Mucosa of stomach (tissue), 1 donor: Measurements from ENCODE around the gene ADARB1.

Experiments used
- H3K27me3 ChIP-seq: one replicate; pipeline ENCODE4 v1.7.0; 2013; ENCODE audit warnings: mild to moderate bottlenecking, low read length; ENCODE audit not compliant: control insufficient read depth, insufficient read depth
- H3K36me3 ChIP-seq: one replicate; pipeline ENCODE4 v1.7.0; 2013; ENCODE audit warnings: low read length; ENCODE audit not compliant: control insufficient read depth, insufficient read depth
- H3K4me1 ChIP-seq: one replicate; pipeline ENCODE4 v1.7.0; 2013; ENCODE audit warnings: mild to moderate bottlenecking, low read length; ENCODE audit not compliant: control insufficient read depth, insufficient read depth
- H3K4me3 ChIP-seq: one replicate; pipeline ENCODE4 v1.7.0; 2013; ENCODE audit warnings: low read length
- H3K9ac ChIP-seq: one replicate; pipeline ENCODE4 v1.7.0; 2013; ENCODE audit warnings: mild to moderate bottlenecking, low read length, moderate library complexity
- H3K9me3 ChIP-seq: one replicate; pipeline ENCODE4 v1.7.0; 2013; ENCODE audit warnings: mild to moderate bottlenecking, low read length, moderate library complexity; ENCODE audit not compliant: control insufficient read depth
- donor health status: Pancreatic carcinoma.

Gene ADARB1

DNA sequence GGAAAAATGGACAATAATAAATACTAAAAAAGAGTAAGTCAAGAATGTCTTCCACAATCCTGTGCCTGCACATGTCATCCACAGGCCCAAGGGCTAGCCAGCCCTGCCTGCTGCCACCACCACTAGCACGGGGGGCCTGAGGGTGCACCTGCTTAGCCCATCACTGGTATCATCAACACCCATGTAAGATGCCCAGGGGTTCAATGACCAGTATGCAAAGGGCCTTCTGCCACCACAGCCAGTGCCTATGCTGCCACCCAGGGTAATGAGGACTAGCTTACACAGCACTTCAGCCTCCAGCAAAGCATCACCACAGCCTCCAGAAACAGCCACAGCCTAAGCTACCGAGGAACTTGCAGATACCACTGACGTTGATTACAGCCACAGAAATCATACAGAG, 167.0 kb downstream of the ADARB1 start:
- Histone ChIP-seq H3K4me3 (no peak overlapping the region), H3K4me1 (no peaks in the 10 kb centered on the region), H3K36me3 (no peaks in the 10 kb centered on the region), H3K27me3 (peaks cover 3% of the 10 kb centered on the region), H3K9ac (no peak overlapping the region), H3K9me3 (no peaks in the 10 kb centered on the region)

DNA sequence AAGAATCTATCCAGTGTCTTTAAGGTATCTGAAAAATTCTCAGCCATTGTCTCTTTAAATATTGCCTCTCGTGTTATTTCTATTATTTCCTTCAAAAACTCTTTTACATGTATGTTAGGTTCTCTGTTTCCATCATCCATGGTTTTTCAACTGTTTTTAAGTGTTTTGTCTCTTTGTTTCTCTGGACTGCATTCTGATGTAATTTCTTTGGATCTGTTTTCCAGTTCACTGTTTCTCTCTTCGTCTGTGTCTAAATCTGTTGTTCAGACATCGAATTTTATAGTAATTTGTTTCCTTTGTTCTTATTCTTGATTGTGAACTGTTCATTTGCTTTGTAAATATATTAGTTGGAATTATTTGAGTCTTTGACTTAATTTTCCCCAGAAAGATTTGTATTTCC, 169.2 kb downstream of the ADARB1 start:
- Histone ChIP-seq H3K27me3 (peaks cover 2% of the 10 kb centered on the region), H3K4me1 (no peaks in the 10 kb centered on the region), H3K36me3 (no peaks in the 10 kb centered on the region), H3K9me3 (no peaks in the 10 kb centered on the region), H3K9ac (no peak overlapping the region), H3K4me3 (no peak overlapping the region)

DNA sequence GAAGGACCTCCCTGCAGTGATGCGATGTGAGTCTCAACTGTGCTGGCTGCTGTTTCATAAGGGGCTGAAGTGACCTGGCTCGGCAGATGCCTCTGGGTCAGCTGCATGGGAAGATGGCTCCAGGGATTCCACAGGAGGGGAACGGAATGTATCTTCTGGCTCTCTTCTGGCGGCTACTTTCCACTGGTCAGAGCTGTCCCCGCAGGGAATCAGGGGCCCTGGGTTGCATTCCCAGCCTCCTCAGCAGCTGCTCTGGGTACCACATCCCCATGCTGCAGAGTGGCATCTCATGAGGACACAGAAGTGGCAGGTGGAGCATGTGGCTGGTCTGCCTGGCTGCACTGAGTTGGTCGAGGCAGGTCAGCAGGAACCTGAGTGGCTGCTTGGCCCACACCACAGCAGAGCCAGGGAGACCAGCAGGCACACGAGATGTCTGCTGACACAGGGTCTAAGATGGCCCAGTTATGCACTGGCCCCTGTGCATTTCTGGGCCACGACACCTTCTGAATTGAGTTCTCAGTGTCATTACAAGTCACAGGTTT, 170.5 kb downstream of the ADARB1 start:
- Histone ChIP-seq H3K9me3 (no peaks in the 10 kb centered on the region), H3K9ac (no peak overlapping the region), H3K36me3 (no peaks in the 10 kb centered on the region), H3K27me3 (peaks cover 6% of the 10 kb centered on the region), H3K4me1 (peaks cover 3% of the 10 kb centered on the region), H3K4me3 (no peak overlapping the region)

DNA sequence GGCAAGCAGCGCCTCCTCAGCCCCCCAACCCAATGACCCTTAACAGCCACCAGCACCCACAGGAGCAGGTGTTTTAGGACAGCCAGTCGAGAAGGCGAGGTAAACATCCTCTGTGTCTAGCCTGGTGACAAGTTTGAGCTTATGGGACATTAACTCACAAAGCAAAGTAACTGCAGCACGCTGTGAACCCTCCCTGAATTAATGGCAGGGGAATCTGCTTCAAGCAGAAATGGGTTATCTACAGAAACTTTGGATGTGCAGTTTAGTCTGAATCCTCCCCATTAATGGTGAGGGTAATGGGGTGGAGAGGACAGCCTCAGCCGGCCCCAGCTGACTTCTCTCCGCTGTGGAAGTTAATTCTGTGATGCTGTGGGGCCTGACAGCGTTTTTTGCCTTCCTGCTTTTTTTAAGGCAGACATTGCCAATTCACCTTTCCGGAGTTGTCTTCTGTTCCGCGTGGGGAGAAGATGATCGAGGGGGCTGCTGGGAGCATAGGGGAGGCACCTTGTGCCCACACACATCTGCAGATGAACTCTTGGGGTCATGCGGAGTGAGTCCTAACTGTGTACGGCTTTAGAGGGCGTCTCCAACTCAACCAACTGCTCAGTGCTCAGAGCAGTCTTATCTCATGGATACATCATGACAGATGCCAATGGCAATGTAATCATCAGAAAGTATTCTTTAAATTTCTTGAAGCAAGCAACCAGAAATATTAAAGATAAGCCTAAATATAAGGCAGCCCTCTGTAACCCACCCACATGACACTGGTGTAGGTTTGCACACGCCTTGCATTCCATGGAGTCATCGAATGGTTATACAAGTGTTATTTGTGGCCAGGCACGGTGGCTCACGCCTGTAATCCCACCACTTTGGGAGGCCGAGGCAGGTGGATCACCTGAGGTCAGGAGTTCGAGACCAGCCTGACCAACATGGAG, 172.3 kb downstream of the ADARB1 start:
- H3K9me3 ChIP-seq: no peaks in the 10 kb centered on the region

DNA sequence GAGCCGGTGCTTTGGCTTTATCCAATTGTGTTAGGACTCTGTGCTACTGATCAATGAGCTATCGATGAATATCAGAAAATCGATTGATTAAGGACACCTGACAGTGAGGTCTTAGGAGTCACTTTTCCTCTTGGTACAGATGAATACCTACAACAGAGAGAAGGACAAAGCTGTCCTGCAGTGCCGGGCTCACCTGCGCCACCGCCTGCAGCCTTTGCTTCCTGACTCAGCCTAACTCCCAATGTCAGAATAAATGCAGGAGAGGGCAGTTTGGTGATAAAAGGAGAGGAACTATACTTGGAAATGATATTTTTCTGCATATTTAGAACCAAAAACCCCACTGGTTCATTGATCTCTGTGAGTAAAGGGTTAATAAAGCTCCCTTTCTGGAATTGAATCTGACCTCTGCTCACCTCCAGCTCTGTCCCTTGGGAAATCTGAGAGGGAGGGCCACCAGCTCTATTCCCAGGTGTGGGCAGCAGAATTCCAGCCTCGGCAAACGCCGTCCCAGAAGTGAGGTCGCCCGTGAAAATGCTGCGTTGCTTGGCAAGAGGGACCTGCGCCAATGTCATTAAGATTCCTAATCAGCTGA, 174.0 kb downstream of the ADARB1 start:
- Histone ChIP-seq H3K9ac (no peak overlapping the region), H3K9me3 (no peaks in the 10 kb centered on the region), H3K27me3 (peaks cover 11% of the 10 kb centered on the region), H3K4me1 (peaks cover 3% of the 10 kb centered on the region), H3K36me3 (no peaks in the 10 kb centered on the region), H3K4me3 (no peak overlapping the region)

More for the DNA sequence above, 172.3 kb downstream of the ADARB1 start:
- Histone ChIP-seq H3K36me3 (no peaks in the 10 kb centered on the region), H3K9ac (no peak overlapping the region), H3K4me3 (no peak overlapping the region), H3K4me1 (peaks cover 3% of the 10 kb centered on the region), H3K27me3 (peaks cover 6% of the 10 kb centered on the region)

DNA sequence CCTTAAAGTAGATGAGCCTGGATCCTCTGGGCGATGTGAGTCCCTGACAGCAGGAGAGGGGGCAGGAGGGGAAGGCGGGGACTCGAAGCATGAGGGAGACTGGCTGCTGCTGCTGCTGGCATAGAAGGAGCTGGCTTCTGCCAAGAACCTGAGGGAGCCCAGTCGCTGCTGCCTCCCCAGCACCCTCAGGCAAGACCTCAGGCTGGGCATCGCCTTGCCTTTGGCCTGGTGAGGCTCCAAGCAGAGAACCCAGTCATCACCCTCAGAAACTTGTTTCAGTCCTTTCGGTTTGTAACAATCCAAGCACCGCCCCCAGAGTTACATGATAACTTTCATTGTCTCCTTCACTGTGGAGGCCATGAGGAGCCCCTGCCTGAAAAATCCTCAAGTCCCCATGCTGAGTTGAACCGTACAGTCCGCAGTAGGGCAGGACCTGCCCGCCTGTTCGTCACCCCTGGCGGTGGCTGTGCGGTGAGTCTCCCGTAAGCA, 174.6 kb downstream of the ADARB1 start:
- Histone ChIP-seq H3K9ac (no peak overlapping the region), H3K27me3 (peaks cover 12% of the 10 kb centered on the region), H3K4me1 (peaks cover 3% of the 10 kb centered on the region), H3K36me3 (no peaks in the 10 kb centered on the region), H3K9me3 (no peaks in the 10 kb centered on the region), H3K4me3 (no peak overlapping the region)

DNA sequence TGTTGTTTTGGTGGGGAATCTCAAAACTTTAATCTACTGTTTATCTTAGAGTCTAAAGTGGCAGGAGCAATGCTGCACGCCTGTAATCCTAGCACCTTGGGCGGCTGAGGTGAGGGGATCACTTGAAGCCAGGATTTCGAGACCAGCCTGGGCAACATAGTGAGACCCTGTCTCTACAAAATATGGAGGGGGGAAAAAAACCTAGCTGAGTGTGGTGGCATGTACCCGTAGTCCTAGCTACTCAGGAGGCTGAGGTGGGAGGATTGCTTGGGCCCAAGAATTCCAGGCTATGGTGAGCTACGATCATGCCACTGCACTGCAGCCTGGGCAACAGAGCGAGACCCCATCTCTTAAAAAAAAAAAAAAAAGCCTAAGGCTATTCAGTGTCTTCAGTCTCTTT, 175.2 kb downstream of the ADARB1 start:
- Histone ChIP-seq H3K27me3 (peaks cover 16% of the 10 kb centered on the region), H3K9me3 (no peaks in the 10 kb centered on the region), H3K4me3 (no peak overlapping the region), H3K4me1 (peaks cover 3% of the 10 kb centered on the region), H3K36me3 (no peaks in the 10 kb centered on the region), H3K9ac (no peak overlapping the region)

DNA sequence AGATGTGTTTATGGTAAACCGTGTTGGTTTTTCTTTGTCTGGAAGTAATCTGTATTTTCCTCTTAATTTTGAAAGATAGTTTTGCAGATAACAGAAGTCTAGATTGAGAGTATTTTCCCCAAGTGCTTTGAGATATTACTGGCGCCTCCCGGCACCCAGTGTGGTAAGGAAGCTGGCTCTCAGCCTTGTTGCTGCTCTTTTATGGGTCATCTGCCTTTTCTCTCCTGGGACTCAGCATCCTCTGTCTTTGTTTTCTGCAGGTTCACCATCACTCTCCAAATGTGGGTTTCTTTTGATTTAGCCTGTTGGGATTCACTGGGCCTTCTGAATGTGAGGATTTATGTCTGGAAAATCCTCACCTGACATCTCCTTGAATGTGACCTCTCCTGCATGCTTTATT, 175.9 kb downstream of the ADARB1 start:
- Histone ChIP-seq H3K4me3 (no peak overlapping the region), H3K36me3 (no peaks in the 10 kb centered on the region), H3K9ac (no peak overlapping the region), H3K27me3 (peaks cover 22% of the 10 kb centered on the region), H3K9me3 (no peaks in the 10 kb centered on the region), H3K4me1 (peaks cover 3% of the 10 kb centered on the region)

DNA sequence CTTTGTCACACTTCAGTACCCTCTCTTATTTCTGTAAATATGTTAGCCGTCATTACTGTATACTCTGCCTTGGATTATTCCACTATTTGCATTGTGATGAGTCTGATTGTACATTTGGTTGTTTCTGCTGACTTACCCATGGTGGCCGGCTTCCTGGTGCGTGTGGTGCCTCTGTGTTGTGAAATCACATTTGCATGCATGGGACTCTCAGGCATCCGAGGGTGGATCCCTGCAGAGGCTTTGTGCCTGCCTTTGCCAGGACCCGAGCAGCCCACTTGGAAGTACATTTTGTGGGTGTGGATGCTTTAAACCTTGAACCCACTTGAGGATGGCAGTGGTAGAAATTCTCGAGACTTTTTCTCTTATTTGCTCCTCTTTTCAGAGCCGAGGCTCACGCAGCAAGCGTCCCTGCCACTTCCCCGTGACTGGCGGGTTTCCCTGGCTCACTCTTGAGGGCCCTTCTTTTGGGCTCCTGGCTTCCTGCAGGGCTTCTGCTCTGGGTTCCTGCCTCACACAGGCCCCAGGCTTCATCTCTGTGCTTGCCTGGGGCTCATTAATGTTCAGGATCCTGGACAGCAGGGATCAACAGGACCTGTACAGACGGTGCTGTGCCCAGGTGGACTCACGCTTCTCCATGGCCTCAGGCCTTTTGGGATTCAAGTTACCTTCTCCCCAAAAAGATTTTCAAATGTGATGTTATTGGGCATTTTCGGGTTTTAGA, 176.7 kb downstream of the ADARB1 start:
- Histone ChIP-seq H3K4me3 (no peak overlapping the region), H3K36me3 (no peaks in the 10 kb centered on the region), H3K9ac (no peak overlapping the region), H3K9me3 (no peaks in the 10 kb centered on the region), H3K4me1 (peaks cover 3% of the 10 kb centered on the region), H3K27me3 (peaks cover 25% of the 10 kb centered on the region)

DNA sequence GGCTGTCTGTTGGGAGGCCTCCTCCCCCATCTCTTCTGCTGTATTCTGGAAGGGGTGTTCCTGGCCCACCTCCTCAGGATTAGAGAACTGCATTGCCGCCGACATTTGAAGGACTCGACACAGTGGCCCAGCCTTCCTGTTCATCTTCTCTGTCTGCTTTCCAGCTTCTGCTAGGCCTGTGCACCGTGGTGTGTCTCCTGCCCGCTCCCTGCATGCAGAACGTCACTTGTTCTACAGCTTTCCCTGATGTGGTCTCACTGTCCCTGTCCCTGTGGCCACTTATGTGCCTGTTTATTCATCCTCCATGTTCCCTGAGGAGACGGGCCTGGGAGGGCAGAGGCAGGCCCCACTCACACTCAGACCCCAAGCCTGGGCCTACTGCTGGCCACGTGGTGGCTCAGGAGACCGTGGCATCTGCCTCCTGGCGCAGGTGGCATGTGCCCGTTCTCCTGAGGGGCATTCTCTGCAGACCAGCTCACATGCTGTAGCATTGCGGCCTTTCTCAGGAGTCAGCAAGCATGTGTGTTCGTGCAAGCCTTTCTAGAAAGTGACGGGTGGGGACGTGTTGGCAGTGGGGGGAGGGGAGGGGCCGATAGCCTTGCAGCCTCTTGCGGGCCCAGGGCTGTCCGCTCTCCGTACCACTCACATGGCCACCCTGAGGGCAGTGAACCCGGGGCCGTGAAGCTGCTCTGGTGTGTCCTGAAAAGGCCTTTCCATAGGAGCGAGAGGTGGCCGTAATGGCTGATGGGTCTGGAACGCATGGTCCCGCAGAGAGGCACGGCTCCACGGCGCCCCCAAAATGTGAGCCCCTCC, 177.5 kb downstream of the ADARB1 start:
- no peak overlapping the region for H3K4me3 ChIP-seq
- H3K9ac ChIP-seq: no peak overlapping the region
- peaks cover 3% of the 10 kb centered on the region for H3K4me1 ChIP-seq
- H3K9me3 ChIP-seq: no peaks in the 10 kb centered on the region
- H3K36me3 ChIP-seq: no peaks in the 10 kb centered on the region
- peaks cover 31% of the 10 kb centered on the region for H3K27me3 ChIP-seq

DNA sequence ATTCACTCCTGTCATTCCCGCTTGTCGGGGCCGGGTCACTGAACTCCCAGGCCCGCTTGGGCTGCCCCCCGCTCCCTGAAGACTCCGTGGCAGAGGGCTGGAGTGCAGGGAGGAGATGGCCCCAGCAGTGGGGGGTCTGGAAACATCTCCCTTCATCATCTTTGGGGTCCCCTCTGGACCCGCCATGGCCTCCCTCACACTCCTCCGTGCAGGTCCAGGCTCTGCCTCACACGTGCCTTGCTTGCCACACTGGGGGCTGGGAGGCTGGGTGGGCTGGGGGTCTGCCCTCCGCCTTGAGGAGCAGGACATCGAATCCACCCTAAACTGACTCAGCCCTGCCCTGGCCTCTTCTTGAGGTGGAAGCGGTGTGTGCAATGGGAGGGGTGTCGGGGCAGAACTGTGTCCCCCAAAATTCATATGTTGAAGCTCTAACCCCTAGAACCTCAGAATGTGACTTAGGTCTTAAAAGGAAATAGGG, 178.1 kb downstream of the ADARB1 start:
- no peaks in the 10 kb centered on the region for H3K9me3 ChIP-seq
- peaks cover 3% of the 10 kb centered on the region for H3K4me1 ChIP-seq
- no peak overlapping the region for H3K9ac ChIP-seq
- H3K36me3 ChIP-seq: no peaks in the 10 kb centered on the region
- peaks cover 35% of the 10 kb centered on the region for H3K27me3 ChIP-seq
- no peak overlapping the region for H3K4me3 ChIP-seq
